Stomach (tissue), 9 donors: ENCODE data around the gene RNLS. TPM values are rescaled to one million over a fixed set of nuclear protein-coding genes. Genes with fewer than 3 reads are reported as not detected.
"Not testable (repeated sequence)": the region's sequence is repeated elsewhere in the genome, so short reads cannot be mapped to it uniquely, and the experiment has no call there.

ENCODE experiments used
- DNase-seq, 2 donors: peaks; one replicate each; pipeline versions ENCODE4 v3.0.0 to v3.0.0-alpha.2; 2013 to 2019
- H3K27ac ChIP-seq, 5 donors: fragments of 200-600 bp in 4 of 5; sonication (generic) in 4 of 5; one replicate each; pipeline ENCODE4 v1.5.1; 2013 to 2019; ENCODE audit warnings: mild to moderate bottlenecking in 1 of 5, moderate library complexity in 1 of 5
- H3K27me3 ChIP-seq, 3 donors: fragments of 200-600 bp; sonication (generic); one replicate each; pipeline ENCODE4 v1.5.1; 2017 to 2019; ENCODE audit warnings: mixed run types in 1 of 3
- H3K36me3 ChIP-seq, 4 donors: fragments of 200-600 bp; sonication (generic); 1 replicate in 3 of 4; 2 replicates in 1 of 4; pipeline ENCODE4 v1.5.1; 2016 to 2019
- H3K4me1 ChIP-seq, 4 donors: fragments of 200-600 bp; sonication (generic); one replicate each; pipeline ENCODE4 v1.5.1; 2016 to 2019
- H3K4me3 ChIP-seq, 4 donors: fragments of 200-600 bp; sonication (generic) in 3 of 4; one replicate each; pipeline ENCODE4 v1.5.1; 2016 to 2019; ENCODE audit warnings: mild to moderate bottlenecking in 1 of 4
- H3K9me3 ChIP-seq, 4 donors: fragments of 200-600 bp; sonication (generic); one replicate each; pipeline ENCODE4 v1.5.1; 2016 to 2019
- EP300 ChIP-seq: sonication (generic); formaldehyde crosslinking; IDR thresholded peaks from one replicate; pipeline ENCODE4 v1.6.1; 2017; ENCODE audit warnings: antibody characterized with exemption
- POLR2A ChIP-seq, 4 donors: fragments of 450-650 bp; IDR thresholded peaks; one replicate each; pipeline ENCODE4 v1.6.1; 2016; ENCODE audit warnings: antibody characterized with exemption in 4 of 4, control low read depth in 2 of 4, mild to moderate bottlenecking in 1 of 4, moderate library complexity in 1 of 4
- POLR2AphosphoS5 ChIP-seq, 3 donors: sonication (generic); formaldehyde crosslinking; IDR thresholded peaks; one replicate each; pipeline ENCODE4 v1.6.1; 2016; ENCODE audit warnings: antibody characterized with exemption in 3 of 3
- WGBS, 5 donors: extraction: QIAGEN DNeasy Blood & Tissue Kit in 3 of 5; methylation state at CpG; one replicate each; pipeline versions ENCODE4 v1.1.5 to v1.1.7; 2013 to 2018; 5-methylcytosine and 5-hydroxymethylcytosine counted together
- intact Hi-C: fragments of 100-400 bp; cut with DNase I; formaldehyde crosslinking; loops from one replicate; pipeline ENCODE4 v1.15.1; 2023; ENCODE audit warnings: low total_unique reads
- polyA plus RNA-seq, 3 donors: library from polyadenylated mRNA; stranded (reverse); fragments of 200-250 nt; gene quantifications; one replicate each; pipeline ENCODE4 v1.2.3, GENCODE V29; 2013
- total RNA-seq, 5 donors: library from RNA; depleted of rRNA; stranded (reverse); fragments of >200 nt; gene quantifications; one replicate each; pipeline versions ENCODE4 v1.1.0 to v1.2.3, GENCODE V29; 2014 to 2016
- TF ChIP-seq, protein P1 (sequence below), 7 experiments: fragments of 450-650 bp in 4 of 7; fragments of 200-600 bp in 3 of 7; sonication (generic) in 3 of 7; IDR thresholded peaks; one replicate each; pipeline ENCODE4 v1.5.1; 2016 to 2019; ENCODE audit warnings: antibody characterized with exemption in 7 of 7, control low read depth in 2 of 7, mild to moderate bottlenecking in 1 of 7
- donor health status: healthy with polysubstance abuse.
- donor health status: Bipolar disorder and iron deficiency.
- donor health status: healthy.

Gene RNLS
- total and polyA plus RNA-seq, 8 donors: 6.7 to 21.5 (median 11.6) TPM; not detected in 2

DNA sequence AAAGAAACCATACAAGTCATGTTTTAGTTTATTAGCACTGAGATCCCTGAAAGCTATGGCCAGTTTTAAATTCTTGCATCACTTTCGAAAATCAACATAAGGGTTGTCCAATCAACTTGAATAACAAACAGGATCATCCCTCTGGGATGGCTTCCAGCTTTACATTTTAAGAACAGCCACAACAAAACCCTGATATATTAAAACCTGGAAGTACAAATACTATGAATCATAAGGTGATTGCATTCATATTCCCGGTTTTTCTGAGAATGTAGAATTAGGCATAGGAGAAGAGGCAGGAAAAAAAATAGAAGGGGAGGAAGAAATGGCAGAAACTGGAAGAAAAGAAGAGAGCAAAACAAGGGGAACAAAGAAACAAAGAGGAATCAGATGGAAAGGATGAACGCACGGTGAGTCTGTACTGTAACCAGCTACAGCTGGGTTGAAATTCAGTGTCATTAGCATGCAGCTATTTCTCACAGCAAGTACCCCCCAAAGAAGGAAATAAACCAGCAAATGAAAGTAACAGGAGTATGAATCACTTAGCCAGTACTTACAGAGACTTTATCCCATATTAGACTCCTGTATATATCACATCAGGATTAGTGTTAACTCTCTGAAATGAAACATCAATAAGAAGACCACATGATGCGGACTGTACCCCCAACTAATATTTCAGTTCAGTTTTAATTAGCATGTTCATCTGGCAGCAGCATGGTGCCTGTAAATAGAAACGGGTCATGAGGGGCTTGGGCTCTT, 301.3 kb downstream of the RNLS start:
- peak in 1 of 2 donors; percentile 35 for DNase-seq
- H3K27ac ChIP-seq: peak overlapping the region in 1 of 5 donors; percentile 24
- intact Hi-C loops: no loop called here
- H3K27me3 ChIP-seq: no peaks in the 10 kb centered on the region
- no peak overlapping the region for H3K4me3 ChIP-seq
- H3K4me1 ChIP-seq: peaks cover 0 to 19% (median 0%) of the 10 kb centered on the region in 4 donors
- H3K9me3 ChIP-seq: no peaks in the 10 kb centered on the region
- TF ChIP-seq POLR2AphosphoS5 (IDR thresholded peaks at IDR 0.05) (no peak), POLR2A (IDR thresholded peaks at IDR 0.05) (no peak), EP300 (no peak)
- TF ChIP-seq, protein P1, sequence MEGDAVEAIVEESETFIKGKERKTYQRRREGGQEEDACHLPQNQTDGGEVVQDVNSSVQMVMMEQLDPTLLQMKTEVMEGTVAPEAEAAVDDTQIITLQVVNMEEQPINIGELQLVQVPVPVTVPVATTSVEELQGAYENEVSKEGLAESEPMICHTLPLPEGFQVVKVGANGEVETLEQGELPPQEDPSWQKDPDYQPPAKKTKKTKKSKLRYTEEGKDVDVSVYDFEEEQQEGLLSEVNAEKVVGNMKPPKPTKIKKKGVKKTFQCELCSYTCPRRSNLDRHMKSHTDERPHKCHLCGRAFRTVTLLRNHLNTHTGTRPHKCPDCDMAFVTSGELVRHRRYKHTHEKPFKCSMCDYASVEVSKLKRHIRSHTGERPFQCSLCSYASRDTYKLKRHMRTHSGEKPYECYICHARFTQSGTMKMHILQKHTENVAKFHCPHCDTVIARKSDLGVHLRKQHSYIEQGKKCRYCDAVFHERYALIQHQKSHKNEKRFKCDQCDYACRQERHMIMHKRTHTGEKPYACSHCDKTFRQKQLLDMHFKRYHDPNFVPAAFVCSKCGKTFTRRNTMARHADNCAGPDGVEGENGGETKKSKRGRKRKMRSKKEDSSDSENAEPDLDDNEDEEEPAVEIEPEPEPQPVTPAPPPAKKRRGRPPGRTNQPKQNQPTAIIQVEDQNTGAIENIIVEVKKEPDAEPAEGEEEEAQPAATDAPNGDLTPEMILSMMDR (IDR thresholded peaks at IDR 0.05): no peak
- 55 to 76% (median 63%) methylated on average over 6 of the region's 6 CpGs for WGBS, 5 donors
- H3K36me3 ChIP-seq: no peaks in the 10 kb centered on the region

DNA sequence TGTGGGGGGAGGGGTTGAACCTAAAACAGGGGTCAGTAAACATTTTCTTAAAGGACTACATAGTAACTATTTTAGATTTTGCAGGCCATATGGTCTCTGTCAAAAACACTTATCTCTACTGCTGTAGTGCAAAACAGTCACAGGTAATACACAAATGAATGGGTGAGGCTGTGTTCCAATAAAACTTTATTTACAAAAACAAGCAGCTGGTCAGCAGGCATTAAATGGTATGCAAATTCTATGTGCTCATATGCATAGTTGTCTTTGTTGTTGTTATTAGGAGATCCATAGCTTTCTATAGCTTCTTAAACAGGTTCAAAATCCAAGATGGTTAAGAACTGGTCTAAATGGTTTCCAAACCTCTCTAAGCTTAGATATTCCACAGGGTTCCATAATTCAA, 302.6 kb downstream of the RNLS start:
- DNase-seq: no peak
- no peak for TF ChIP-seq EP300
- no peak for TF ChIP-seq POLR2AphosphoS5 (IDR thresholded peaks at IDR 0.05)
- TF ChIP-seq POLR2A (IDR thresholded peaks at IDR 0.05): no peak
- TF ChIP-seq, protein P1 (IDR thresholded peaks at IDR 0.05): no peak
- H3K4me1 ChIP-seq: peaks cover 0 to 19% (median 0%) of the 10 kb centered on the region in 4 donors
- H3K36me3 ChIP-seq: no peaks in the 10 kb centered on the region
- H3K4me3 ChIP-seq: no peak overlapping the region
- H3K27ac ChIP-seq: no peak overlapping the region
- intact Hi-C loops: no loop called here
- no peaks in the 10 kb centered on the region for H3K27me3 ChIP-seq
- H3K9me3 ChIP-seq: no peaks in the 10 kb centered on the region

DNA sequence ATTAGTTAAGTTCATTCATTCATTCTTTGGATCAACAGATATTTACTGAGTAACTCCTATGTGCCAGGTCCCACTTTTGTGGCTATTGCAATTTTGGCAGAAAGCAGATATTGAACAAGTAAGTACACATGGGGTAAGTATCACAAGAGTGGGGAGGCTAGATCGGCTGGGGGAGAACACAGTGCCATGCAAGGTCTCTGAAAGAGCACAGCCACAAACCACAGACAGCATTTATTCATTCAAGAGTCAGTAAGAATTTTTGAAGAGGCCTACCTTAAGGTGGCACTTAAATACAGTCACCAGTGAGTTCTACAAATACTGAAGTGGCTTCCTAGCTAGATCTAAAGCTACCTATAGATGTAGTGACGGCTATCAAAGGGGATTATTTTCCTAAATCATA, 304.2 kb downstream of the RNLS start:
- no peaks in the 10 kb centered on the region for H3K27me3 ChIP-seq
- no peak overlapping the region for H3K27ac ChIP-seq
- H3K36me3 ChIP-seq: no peaks in the 10 kb centered on the region
- intact Hi-C loops: no loop called here
- no peak for DNase-seq
- H3K9me3 ChIP-seq: no peaks in the 10 kb centered on the region
- H3K4me1 ChIP-seq: peaks cover 0 to 19% (median 0%) of the 10 kb centered on the region in 4 donors
- WGBS, 5 donors: 72 to 88% (median 77%) methylated on average over 2 of the region's 2 CpGs
- H3K4me3 ChIP-seq: no peak overlapping the region
- TF ChIP-seq POLR2AphosphoS5 (IDR thresholded peaks at IDR 0.05) (no peak), POLR2A (IDR thresholded peaks at IDR 0.05) (no peak), EP300 (no peak)
- TF ChIP-seq, protein P1 (IDR thresholded peaks at IDR 0.05): no peak

DNA sequence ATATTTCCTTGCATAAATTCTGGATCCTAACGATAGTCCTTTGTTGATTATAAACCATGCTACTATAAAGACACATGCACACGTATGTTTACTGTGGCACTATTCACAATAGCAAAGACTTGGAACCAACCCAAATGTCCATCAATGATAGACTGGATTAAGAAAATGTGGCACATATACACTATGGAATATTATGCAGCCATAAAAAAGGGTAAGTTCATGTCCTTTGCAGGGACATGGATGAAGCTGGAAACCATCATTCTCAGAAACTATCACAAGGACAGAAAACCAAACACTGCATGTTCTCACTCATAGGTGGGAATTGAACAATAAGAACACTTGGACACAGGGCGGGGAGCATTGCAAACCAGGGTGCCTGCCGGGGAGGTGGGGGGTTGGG, 306.2 kb downstream of the RNLS start:
- H3K4me3 ChIP-seq: not testable (repeated sequence)
- WGBS, 5 donors: 95 to 99% (median 98%) methylated on average over 4 of the region's 4 CpGs

DNA sequence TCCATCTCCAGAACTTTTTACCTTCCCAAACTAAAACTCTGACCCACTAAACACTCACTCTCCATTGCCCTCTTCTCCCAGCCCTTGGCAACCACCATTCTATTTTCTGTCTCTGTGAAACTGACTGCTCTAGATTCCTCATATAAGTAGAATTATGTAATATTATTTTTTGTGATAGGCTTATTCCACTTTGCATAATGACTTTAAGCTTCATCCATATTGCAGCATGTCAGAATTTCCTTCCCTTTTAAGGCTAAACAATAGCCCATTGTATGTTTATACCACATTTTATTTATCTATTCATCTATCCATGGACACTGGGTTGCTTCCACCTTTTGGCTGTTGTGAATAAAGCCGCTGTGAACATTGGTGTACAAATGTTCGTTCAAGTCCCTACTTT, 308.8 kb downstream of the RNLS start:
- TF ChIP-seq POLR2AphosphoS5 (IDR thresholded peaks at IDR 0.05): no peak
- TF ChIP-seq, protein P1 (IDR thresholded peaks at IDR 0.05): no peak
- no peak for TF ChIP-seq POLR2A (IDR thresholded peaks at IDR 0.05)
- no peak for TF ChIP-seq EP300
- no peak overlapping the region for H3K27ac ChIP-seq
- intact Hi-C loops: no loop called here
- H3K4me3 ChIP-seq: no peak overlapping the region
- no peaks in the 10 kb centered on the region for H3K9me3 ChIP-seq
- DNase-seq: no peak
- 91 to 98% (median 95%) methylated on average over 2 of the region's 2 CpGs for WGBS, 5 donors
- H3K4me1 ChIP-seq: peaks cover 0 to 25% (median 0%) of the 10 kb centered on the region in 4 donors
- no peaks in the 10 kb centered on the region for H3K27me3 ChIP-seq
- H3K36me3 ChIP-seq: no peaks in the 10 kb centered on the region

More for the DNA sequence above, 306.2 kb downstream of the RNLS start:
- H3K9me3 ChIP-seq, intact Hi-C loops, H3K27me3 ChIP-seq, H3K27ac ChIP-seq, H3K36me3 ChIP-seq, DNase-seq: not testable (repeated sequence)
- H3K4me1 ChIP-seq: peaks cover 0 to 15% (median 0%) of the 10 kb centered on the region in 4 donors
